SK-N-SH (cell line): ENCODE results near the gene MED14. TPM values are rescaled to one million over a fixed set of nuclear protein-coding genes. Genes with fewer than 3 reads are reported as not detected.

Experiments
- CTCF ChIA-PET: fragments of 300-600, 350-600 bp; formaldehyde crosslinking; extraction: SDS; loops from one replicate; lab custom pipeline; 2021; lab: Yijun Ruan, JAX
- POLR2A ChIA-PET: fragments of 350-600 bp; sonication (Branson Sonifier 250); formaldehyde crosslinking; extraction: SDS; loops from one replicate; lab custom pipeline; 2020; ENCODE audit warnings: antibody characterized with exemption, inconsistent platforms; lab: Yijun Ruan, JAX
- DNase-seq: peaks from one replicate; pipeline ENCODE4 v3.0.0; 2012
- H2AFZ ChIP-seq: fragments of 200-600 bp; sonication (generic); 2 replicates; pipeline ENCODE4 v1.8.1; 2016; ENCODE audit warnings: antibody characterized with exemption, mild to moderate bottlenecking, low read depth
- H3F3A ChIP-seq: fragments of 200-600 bp; sonication (generic); replicated peaks from 2 replicates; pipeline ENCODE3; 2016; ENCODE audit warnings: antibody characterized with exemption, mild to moderate bottlenecking; ENCODE audit not compliant: insufficient read depth
- H3K27ac ChIP-seq, 2 experiments: fragments of 200-500 bp in 1 of 2; fragments of 200-600 bp in 1 of 2; sonication (Bioruptor generic) in 1 of 2; sonication (generic), shearing (Covaris generic) in 1 of 2; 2 replicates each; pipeline versions ENCODE4 v1.5.1 to v1.6.1; 2014 to 2016; ENCODE audit warnings: low read depth in 2 of 2, inconsistent platforms in 1 of 2, low read length in 1 of 2, mild to moderate bottlenecking in 1 of 2, mixed read lengths in 1 of 2
- H3K27me3 ChIP-seq: fragments of 200-600 bp; sonication (generic), shearing (Covaris generic); 2 replicates; pipeline ENCODE4 v1.6.1; 2016; ENCODE audit warnings: mixed run types; ENCODE audit not compliant: insufficient read depth
- H3K36me3 ChIP-seq, 2 experiments: fragments of 200-500 bp in 1 of 2; fragments of 200-600 bp in 1 of 2; sonication (Bioruptor generic) in 1 of 2; sonication (generic) in 1 of 2; replicated peaks in 1 of 2; 2 replicates each; pipeline versions ENCODE3 to v1.5.1; 2014 to 2016; ENCODE audit warnings: low read length in 1 of 2, mild to moderate bottlenecking in 1 of 2; ENCODE audit not compliant: insufficient read depth in 2 of 2, control insufficient read depth in 1 of 2
- H3K4me1 ChIP-seq, 2 experiments: fragments of 200-500 bp in 1 of 2; fragments of 200-600 bp in 1 of 2; sonication (Bioruptor generic) in 1 of 2; sonication (generic), shearing (Covaris generic) in 1 of 2; 2 replicates each; pipeline versions ENCODE4 v1.5.1 to v1.6.1; 2014 to 2016; ENCODE audit warnings: low read depth in 1 of 2, low read length in 1 of 2, mixed run types in 1 of 2; ENCODE audit not compliant: insufficient read depth in 2 of 2, control insufficient read depth in 1 of 2
- H3K4me2 ChIP-seq: fragments of 200-600 bp; sonication (generic), shearing (Covaris generic); 2 replicates; pipeline ENCODE4 v1.6.1; 2017; ENCODE audit warnings: mixed run types
- H3K4me3 ChIP-seq, 2 experiments: fragments of 200-500 bp in 1 of 2; fragments of 200-600 bp in 1 of 2; sonication (Bioruptor generic) in 1 of 2; sonication (generic), shearing (Covaris generic) in 1 of 2; 2 replicates each; pipeline versions ENCODE4 v1.5.1 to v1.8.1; 2014 to 2016; ENCODE audit warnings: low read depth in 2 of 2, inconsistent platforms in 1 of 2, low read length in 1 of 2, mild to moderate bottlenecking in 1 of 2, mixed read lengths in 1 of 2, moderate library complexity in 1 of 2
- H3K79me2 ChIP-seq: fragments of 200-600 bp; sonication (generic); 2 replicates; pipeline ENCODE4 v1.8.1; 2017; ENCODE audit warnings: mild to moderate bottlenecking; ENCODE audit not compliant: insufficient read depth
- H3K9ac ChIP-seq: fragments of 200-600 bp; sonication (generic); 2 replicates; pipeline ENCODE4 v1.6.1; 2017; ENCODE audit warnings: mixed run types
- H3K9me2 ChIP-seq: fragments of 200-600 bp; sonication (generic); 2 replicates; pipeline ENCODE4 v1.6.1; 2017; ENCODE audit warnings: mixed run types
- H3K9me3 ChIP-seq: fragments of 200-600 bp; sonication (generic); 2 replicates; pipeline ENCODE4 v1.6.1; 2017; ENCODE audit warnings: mixed run types, mild to moderate bottlenecking, moderate library complexity
- H4K20me1 ChIP-seq: fragments of 200-600 bp; sonication (generic); 2 replicates; pipeline ENCODE4 v1.6.1; 2017; ENCODE audit warnings: mild to moderate bottlenecking, mixed run types; ENCODE audit not compliant: insufficient read depth
- CHD2 ChIP-seq: fragments of 150-350 bp; IDR thresholded peaks from 2 replicates; pipeline ENCODE4 v1.6.1; 2018; ENCODE audit warnings: low read length; ENCODE audit not compliant: partially characterized antibody
- CTCF ChIP-seq: fragments of 200-600 bp; sonication (generic); IDR thresholded peaks from 2 replicates; pipeline ENCODE4 v1.6.1; 2017; ENCODE audit warnings: antibody characterized with exemption, mild to moderate bottlenecking, moderate library complexity
- EP300 ChIP-seq, 2 experiments: IDR thresholded peaks; 2 replicates each; pipeline versions ENCODE4 v1.4.0 to v1.6.1; 2012; ENCODE audit warnings: borderline replicate concordance in 1 of 2, low read depth in 1 of 2, low read length in 1 of 2
- EZH2phosphoT487 ChIP-seq: fragments of 200-600 bp; sonication (generic); IDR thresholded peaks from 2 replicates; pipeline ENCODE4 v1.6.1; 2017; ENCODE audit warnings: low read depth, mixed run types, mild to moderate bottlenecking, antibody characterized with exemption, moderate library complexity, borderline replicate concordance
- FOSL2 ChIP-seq: IDR thresholded peaks from 2 replicates; pipeline ENCODE4 v1.4.0; 2012; ENCODE audit warnings: low read depth, mild to moderate bottlenecking, moderate library complexity, borderline replicate concordance
- FOXJ3 ChIP-seq: sonication (generic); formaldehyde crosslinking; IDR thresholded peaks from 2 replicates; pipeline ENCODE4 v1.5.1; 2020; ENCODE audit warnings: mild to moderate bottlenecking, missing genetic modification reagents
- FOXM1 ChIP-seq: IDR thresholded peaks from 2 replicates; pipeline ENCODE4 v1.4.0; 2012; ENCODE audit warnings: low read depth, mild to moderate bottlenecking
- MAX ChIP-seq: IDR thresholded peaks from 2 replicates; pipeline ENCODE4 v1.4.0; 2012; ENCODE audit warnings: low read depth
- MEF2A ChIP-seq: IDR thresholded peaks from 2 replicates; pipeline ENCODE4 v1.4.0; 2012; ENCODE audit warnings: low read depth, borderline replicate concordance
- MXI1 ChIP-seq: IDR thresholded peaks from 2 replicates; pipeline ENCODE4 v1.6.1; 2012; ENCODE audit warnings: mild to moderate bottlenecking, low read depth, low read length, improper control_type of control experiment
- NFIC ChIP-seq: IDR thresholded peaks from 2 replicates; pipeline ENCODE4 v1.4.0; 2012; ENCODE audit warnings: borderline replicate concordance
- POLR2AphosphoS5 ChIP-seq: IDR thresholded peaks from 2 replicates; pipeline ENCODE4 v1.6.1; 2012; ENCODE audit warnings: low read depth, low read length
- RAD21 ChIP-seq: IDR thresholded peaks from 2 replicates; pipeline ENCODE4 v1.6.1; 2012; ENCODE audit warnings: mild to moderate bottlenecking, low read length
- RCOR1 ChIP-seq: fragments of 150-350 bp; IDR thresholded peaks from 2 replicates; pipeline ENCODE4 v1.6.1; 2017; ENCODE audit warnings: antibody characterized with exemption, low read length
- RFX5 ChIP-seq: IDR thresholded peaks from 2 replicates; pipeline ENCODE4 v1.6.1; 2012; ENCODE audit warnings: mild to moderate bottlenecking, improper control_type of control experiment, low read length
- SMC3 ChIP-seq: IDR thresholded peaks from 2 replicates; pipeline ENCODE4 v1.6.1; 2012; ENCODE audit warnings: low read depth, low read length, improper control_type of control experiment
- TAF1 ChIP-seq: IDR thresholded peaks from 2 replicates; pipeline ENCODE4 v1.6.1; 2012; ENCODE audit warnings: low read depth, mild to moderate bottlenecking, low read length, moderate library complexity, borderline replicate concordance
- USF1 ChIP-seq: IDR thresholded peaks from 2 replicates; pipeline ENCODE4 v1.4.0; 2012; ENCODE audit warnings: low read depth, borderline replicate concordance
- YY1 ChIP-seq: IDR thresholded peaks from 2 replicates; pipeline ENCODE4 v1.4.0; 2012; ENCODE audit warnings: low read depth, mild to moderate bottlenecking
- ZBTB33 ChIP-seq: IDR thresholded peaks from 2 replicates; pipeline ENCODE4 v1.4.0; 2012; ENCODE audit warnings: low read depth, borderline replicate concordance
- WGBS: methylation state at CpG from one replicate; pipeline ENCODE4 v1.1.6; 2017; ENCODE audit warnings: low lambda C conversion rate; 5-methylcytosine and 5-hydroxymethylcytosine counted together
- polyA plus RNA-seq, 3 experiments: library from polyadenylated mRNA; depleted of rRNA; stranded (reverse); fragments of >200 nt; gene quantifications; 2 replicates each; pipeline ENCODE4 v1.2.3, GENCODE V29; 2012
- TF ChIP-seq, protein P1 (sequence below): IDR thresholded peaks from 2 replicates; pipeline ENCODE4; 2012

The MED14 gene
- polyA plus RNA-seq, 1 of the 3 experiments (the other 2 are of a cell fraction) = 24.5 TPM

DNA sequence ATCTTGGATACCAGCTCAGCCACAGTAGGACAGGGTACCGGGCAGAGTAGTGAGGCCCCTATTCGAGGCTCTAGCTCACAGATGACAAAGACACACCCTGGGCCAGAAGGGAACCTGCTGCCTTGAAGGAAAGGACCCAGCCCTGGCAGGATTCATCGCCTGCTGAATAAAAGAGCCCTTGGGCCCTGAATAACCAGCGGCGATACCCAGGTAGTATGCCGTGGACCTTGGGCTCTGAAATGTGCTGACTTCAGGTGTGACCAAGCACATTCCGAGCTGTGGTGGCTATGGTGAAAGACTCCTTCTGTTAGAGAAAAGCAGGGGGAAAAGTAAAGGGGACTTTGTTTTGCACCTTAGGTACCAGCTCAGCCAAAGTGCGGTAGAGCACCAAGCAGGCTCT, 14.6 kb downstream of the MED14 start:
- WGBS = 90% methylated on average over 8 of the region's 8 CpGs
- H3K79me2 ChIP-seq = peaks cover 69% of the 10 kb centered on the region
- TF ChIP-seq POLR2AphosphoS5 (no peak), FOSL2 (no peak), YY1 (no peak), USF1 (no peak), SMC3 (no peak), EP300 (IDR thresholded peaks at IDR 0.05; ENCODE audit: borderline replicate concordance in 1 of 2, low read depth in 1 of 2, low read length in 1 of 2) (no peak), FOXM1 (no peak), CHD2 (no peak), MXI1 (no peak), TAF1 (no peak), ZBTB33 (no peak), RAD21 (no peak), RCOR1 (no peak), FOXJ3 (CRISPR knock-in tag) (no peak), EZH2phosphoT487 (no peak), MEF2A (no peak)
- TF ChIP-seq, all 33 proteins: peak for 0
- Histone ChIP-seq H3K9me2 (no peaks in the 10 kb centered on the region), H3K4me2 (no peak overlapping the region), H3K27me3 (no peaks in the 10 kb centered on the region), H2AFZ (no peak overlapping the region), H4K20me1 (peaks cover 4% of the 10 kb centered on the region; the same call in 1 of the 2 replicates), H3K27ac (no peak overlapping the region), H3K9me3 (no peaks in the 10 kb centered on the region), H3K4me1 (peaks cover 0 to 5% of the 10 kb centered on the region in 2 experiments; a peak in 1 of 4 replicates), H3K36me3 (peaks cover 8 to 19% of the 10 kb centered on the region in 2 experiments), H3F3A (peaks cover 11% of the 10 kb centered on the region), H3K9ac (no peak overlapping the region), H3K4me3 (no peak overlapping the region)
- CTCF ChIA-PET = no interaction called here
- POLR2A ChIA-PET = no interaction called here
- DNase-seq = no peak

GRCh38 chrX:40720339-40720738, 15.0 kb downstream of the MED14 start:
- Histone ChIP-seq H3K27ac (peak overlapping the region in 1 of 2 experiments; percentile 56; a peak in 1 of 4 replicates), H3K9me3 (no peaks in the 10 kb centered on the region), H3K9me2 (no peaks in the 10 kb centered on the region), H2AFZ (no peak overlapping the region), H3F3A (peaks cover 11% of the 10 kb centered on the region), H3K4me2 (no peak overlapping the region), H3K79me2 (peaks cover 73% of the 10 kb centered on the region), H4K20me1 (peaks cover 4% of the 10 kb centered on the region; the same call in 1 of the 2 replicates), H3K36me3 (peaks cover 8 to 19% of the 10 kb centered on the region in 2 experiments), H3K4me1 (peaks cover 0 to 5% of the 10 kb centered on the region in 2 experiments; a peak in 1 of 4 replicates), H3K27me3 (no peaks in the 10 kb centered on the region), H3K9ac (no peak overlapping the region), H3K4me3 (no peak overlapping the region)
- TF ChIP-seq USF1 (no peak), RFX5 (no peak), YY1 (no peak), CTCF (no peak), MAX (no peak), NFIC (no peak)
- TF ChIP-seq, protein P1, sequence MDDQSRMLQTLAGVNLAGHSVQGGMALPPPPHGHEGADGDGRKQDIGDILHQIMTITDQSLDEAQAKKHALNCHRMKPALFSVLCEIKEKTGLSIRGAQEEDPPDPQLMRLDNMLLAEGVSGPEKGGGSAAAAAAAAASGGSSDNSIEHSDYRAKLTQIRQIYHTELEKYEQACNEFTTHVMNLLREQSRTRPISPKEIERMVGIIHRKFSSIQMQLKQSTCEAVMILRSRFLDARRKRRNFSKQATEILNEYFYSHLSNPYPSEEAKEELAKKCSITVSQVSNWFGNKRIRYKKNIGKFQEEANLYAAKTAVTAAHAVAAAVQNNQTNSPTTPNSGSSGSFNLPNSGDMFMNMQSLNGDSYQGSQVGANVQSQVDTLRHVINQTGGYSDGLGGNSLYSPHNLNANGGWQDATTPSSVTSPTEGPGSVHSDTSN = no peak
- 100% methylated on average over 3 of the region's 4 CpGs for WGBS
- POLR2A ChIA-PET = no interaction called here
- CTCF ChIA-PET = no interaction called here
- DNase-seq = no peak
